GM21447 (cell line): ENCODE data around the gene SH3RF3.
A peak's percentile ranks its signal among the peaks of the same experiment; 100 is the strongest.

Source experiments
- ATAC-seq: cut with Tn5 transposase; IDR thresholded peaks from one replicate; pipeline ENCODE4 v1.9.1; 2021; ENCODE audit not compliant: unreplicated experiment

The SH3RF3 gene

DNA sequence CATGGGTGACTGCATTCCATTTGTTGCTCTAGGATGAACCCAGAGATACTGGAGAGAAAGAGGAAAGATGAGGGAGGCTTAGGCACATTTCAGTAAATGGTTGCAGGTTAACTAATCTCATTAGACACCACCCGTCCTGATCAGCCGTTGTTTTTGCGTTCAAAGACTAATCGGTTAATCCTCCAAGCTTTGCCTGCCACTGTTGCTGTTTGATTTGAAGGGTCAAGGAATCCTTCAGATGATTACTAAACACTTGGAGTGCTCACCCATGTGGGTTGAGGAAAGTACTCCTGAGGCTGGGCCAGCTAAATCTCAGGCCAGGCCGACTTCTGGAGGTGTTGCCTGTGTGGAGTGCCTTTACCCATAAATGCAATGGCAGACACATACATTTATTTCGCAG, 8.6 kb downstream of the SH3RF3 start:
- ATAC-seq: no peak

DNA sequence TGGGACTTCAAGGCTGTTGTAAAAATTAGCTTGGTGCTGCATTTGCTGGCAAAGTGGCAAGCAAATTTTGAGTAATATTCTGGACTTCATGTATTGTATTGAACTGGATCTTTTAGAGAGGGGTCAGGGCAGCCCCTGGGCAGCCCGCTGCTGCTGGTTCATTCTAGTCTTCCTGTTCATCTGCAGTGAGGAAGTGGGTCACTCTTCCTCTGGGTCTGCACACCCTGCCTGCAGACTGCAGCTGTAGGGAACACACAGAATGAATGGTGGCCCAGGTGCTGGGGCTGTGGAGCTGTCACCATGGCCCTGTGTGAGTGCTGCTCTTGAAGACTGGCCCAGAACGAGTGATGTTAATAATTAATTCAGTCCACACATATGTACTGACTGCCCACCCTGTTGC, 9.4 kb downstream of the SH3RF3 start:
- no peak for ATAC-seq

DNA sequence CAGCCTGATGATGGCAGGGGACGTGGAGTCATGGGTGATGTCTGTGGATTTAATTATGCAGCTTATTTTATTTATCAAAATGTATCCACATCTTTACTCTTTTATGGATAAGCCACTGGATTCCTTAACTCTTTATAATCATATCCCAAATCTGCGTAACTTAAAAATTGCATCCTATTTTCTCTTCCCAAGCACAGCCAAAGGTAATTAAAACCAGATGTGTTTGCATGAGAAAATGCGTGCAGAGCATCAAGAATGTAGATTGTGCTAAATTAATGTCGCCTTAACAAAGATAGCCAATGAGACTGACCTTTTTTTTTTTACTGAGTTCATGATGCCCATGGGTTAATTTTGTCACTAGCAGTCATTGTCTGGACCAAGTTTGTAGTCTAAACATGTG, 10.0 kb downstream of the SH3RF3 start:
- no peak for ATAC-seq

DNA sequence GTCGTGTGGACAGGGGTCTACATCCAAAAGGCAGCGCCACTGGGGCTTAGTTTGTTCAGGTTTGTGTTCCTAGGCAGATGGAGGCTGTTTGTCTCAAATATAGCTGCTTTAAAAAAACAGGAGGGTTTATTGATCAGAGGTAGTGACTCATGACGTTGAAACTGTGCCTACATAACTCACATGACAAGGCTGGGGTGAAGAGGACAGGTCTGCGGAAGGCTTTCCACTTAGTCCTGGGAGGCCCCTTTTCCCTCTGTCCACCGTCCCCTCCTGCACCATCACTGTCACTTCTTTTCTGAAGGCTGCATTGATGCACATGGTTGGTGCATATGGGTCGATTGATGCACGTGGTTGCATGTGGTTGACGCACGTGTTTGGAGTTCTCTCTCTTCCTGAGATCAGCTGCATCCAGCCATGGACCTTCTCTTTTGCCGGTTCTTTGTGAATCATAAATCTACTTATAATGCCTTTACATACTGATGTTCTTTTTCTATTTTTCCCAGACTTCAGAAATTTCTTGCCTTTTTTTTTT, 10.9 kb downstream of the SH3RF3 start:
- no peak for ATAC-seq

DNA sequence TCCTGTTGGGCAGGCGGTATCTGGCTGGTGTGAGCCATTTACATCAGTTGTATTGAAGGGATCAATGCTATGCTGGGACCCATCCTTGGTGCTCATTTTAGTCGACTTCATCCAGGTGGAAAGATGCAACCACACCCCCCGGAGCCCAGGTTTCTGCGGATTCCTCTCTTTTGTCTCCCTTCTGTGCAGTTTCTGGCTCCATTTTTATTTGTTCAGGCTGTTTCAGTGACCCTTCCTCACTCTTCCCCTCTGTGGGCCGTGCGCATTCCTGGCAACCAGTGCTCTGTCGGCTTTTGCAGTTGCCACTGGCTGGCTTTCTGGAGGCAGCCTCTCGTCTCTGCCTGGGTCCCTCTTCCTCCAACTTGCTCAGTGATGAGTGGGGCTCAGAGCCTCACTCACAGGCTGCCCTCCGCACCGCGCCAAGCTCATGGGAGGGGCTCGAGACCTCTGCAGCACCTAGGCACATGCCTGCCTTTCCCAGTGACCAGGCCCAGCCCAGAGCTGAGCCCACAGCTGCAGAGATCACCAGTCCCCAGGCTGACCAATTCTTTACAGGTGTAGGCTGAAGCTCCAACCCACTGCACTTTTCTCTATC, 12.1 kb downstream of the SH3RF3 start:
- ATAC-seq: no peak

DNA sequence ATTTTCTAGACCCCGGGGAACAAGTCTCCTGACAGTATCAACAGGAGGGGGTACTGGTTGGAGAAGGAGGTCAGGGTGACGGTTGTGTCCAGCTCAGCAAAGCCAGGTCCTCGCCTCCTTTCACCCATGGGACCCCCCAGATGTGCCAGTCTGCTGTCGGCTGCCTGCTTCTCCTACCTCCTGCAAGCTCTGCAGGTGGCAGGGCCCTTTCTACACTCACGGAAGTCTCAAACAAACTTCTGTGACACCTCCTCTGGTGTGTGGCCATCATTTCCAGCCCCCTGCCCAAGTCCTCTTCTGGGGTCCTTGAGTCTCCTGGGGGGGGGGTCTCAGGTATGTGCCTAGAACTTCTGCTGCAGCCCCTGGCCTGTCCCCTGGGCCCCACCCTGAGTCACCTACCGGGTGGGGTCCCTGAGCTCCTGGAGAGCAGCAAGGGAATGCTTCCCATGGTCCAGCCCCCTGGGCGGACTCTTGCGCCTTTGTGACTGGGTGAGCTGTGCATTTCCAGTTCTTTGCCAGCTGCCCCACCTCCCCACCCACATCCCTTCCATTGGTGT, 12.8 kb downstream of the SH3RF3 start:
- no peak for ATAC-seq

DNA sequence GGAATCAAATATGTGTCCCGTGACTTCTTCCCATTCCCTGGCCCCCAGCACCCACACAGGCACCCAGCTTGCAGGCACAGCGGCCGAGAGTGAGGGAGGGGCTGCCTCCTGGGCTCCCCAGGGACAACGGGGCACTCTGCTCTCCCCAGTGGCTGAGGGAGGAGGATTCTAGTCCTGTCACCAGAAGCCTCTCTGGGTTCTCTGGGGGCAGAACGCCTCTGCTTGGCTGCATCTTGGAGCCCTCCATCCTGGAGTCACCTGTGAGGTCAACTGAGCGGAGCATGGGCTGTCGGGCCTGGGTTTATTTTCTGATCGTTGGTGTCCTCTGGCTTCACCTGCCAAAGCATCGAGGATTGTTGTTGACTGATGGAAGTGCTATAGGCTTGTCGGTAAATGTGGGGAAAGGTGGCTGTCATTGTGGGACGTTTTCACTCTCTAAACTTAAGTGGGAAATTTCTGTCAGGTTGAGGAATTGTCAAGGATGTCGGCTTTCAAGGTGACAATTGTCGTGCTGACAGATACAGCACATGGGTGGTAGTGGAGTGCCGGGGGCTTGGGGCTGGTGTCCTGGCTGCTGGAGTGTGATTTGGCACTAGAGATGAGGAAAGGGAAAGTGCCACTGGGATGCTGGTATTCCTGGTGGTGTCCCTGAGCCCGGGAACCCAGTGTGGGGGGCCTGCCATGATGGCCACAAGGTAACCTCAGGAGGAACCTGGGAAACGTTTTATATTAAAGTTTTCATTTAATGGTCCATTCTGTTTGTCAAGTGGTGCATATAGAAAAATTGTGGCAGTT, 13.6 kb downstream of the SH3RF3 start:
- ATAC-seq: no peak

DNA sequence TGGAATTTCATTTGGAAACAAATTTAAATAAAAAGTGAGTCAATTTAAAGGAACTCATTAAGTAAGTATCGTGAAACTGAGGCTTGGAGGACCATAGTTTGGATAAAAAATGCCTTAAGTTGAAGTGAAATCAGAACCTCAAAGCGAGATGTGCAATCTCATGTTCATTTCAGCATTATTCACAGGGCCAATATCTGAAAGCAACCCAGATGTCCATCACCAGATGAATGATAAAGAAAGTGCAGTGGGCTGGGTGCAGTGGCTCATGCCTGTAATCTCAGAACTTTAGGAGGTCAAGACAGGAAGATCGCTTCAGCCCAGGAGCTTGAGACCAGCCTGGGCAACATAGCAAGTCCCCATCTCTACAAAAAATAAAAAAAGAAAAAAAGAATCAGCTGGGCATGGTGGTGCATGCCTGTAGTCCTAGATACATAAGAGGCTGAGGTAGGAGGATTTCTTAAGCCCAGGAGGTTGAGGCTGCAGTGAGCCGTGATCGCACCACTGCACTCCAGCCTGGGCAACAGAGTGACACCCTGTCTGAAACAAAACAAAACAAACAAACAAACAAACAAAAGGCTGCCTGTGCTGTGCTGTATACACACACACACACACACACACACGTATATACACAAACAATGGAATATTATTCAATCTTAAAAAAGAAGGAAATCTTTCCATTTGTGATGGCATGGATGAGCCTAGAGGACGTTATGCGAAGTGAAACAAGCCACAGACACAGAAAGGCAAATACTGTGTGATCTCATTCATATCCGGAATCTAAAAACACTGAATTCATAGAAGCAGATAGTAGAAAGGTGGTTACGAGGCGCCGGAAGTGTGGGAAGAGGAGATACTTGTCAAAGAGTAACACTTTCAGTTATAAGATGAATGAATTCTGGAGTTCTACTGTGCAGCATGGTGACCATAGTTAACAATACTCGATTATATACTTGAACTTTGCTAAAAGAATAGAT, 14.5 kb downstream of the SH3RF3 start:
- peak; percentile 53 for ATAC-seq

DNA sequence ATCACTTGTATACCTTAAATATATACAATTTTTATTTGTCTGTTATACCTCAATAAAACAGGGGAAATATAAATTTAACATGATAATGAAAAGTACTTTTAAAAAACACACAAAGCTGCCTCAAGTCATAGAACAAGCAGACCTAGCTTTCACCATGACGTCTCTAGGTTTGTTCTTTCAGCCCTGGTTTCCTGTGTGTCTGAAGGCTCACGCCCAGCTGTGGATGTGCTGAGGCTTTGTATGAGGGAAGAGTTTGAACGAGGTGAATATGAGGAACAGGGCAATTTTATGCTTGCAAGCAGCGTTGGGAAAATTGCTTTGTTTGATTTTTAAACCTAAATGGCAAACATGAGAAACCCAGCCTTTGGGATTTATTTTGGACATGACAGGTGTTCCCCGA, 15.3 kb downstream of the SH3RF3 start:
- no peak for ATAC-seq

DNA sequence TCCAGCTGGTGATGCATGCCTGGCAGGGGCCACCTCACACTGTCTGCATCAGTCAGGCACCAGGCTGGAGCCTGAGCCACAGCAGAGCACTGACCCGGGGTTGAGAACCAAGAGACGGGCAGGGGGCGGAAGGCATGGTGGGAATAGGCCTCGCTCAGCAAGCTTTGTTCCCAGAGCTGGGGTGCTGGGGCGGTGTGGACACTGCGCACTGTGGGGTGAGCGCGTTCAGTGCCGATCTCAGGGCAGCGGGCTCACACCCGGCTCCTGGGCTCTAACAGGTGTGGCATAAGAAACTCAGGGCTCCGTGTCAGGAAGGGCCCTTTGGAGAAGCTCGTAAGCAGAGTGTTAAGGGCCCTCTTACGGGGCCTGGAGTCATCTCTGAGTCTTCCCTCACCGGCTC, 15.7 kb downstream of the SH3RF3 start:
- ATAC-seq: no peak

DNA sequence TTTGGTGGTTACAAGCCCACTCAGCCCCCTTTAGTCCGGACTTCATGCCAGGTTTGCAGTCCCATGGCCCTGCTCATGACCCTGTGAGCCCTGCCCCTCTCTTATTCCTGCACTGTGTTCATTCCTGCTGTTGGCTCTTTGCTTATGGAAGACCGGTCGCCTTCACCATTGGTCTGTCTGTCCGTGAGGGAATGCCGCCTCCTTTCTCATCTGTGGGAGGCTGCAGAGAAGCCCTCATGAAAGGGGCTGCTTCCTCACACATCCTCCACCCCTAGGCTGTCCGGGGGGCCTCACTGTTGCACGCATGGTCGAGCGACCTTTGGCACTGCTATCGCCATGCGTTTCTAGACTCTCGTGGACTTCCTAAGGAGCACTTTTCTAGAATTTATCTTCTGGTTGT, 16.3 kb downstream of the SH3RF3 start:
- no peak for ATAC-seq

DNA sequence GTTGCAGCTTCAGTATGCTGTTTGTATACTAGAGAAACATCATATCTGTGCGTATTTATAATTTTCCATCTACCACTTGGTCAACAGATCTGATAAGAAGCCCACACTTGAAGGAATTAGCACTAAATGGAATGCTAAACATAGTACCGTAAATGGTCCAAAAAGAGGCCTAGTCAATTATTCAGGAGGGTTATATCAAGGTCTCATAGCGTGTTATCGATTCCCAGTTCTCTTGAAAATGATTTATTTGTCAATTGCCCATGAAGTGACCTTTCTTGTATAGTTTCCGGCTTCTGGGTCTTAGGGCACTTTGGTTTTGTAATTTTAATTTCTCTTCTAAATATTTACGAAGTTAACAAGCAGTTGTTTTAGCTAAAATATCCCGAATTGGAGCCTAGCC, 18.4 kb downstream of the SH3RF3 start:
- ATAC-seq: no peak

DNA sequence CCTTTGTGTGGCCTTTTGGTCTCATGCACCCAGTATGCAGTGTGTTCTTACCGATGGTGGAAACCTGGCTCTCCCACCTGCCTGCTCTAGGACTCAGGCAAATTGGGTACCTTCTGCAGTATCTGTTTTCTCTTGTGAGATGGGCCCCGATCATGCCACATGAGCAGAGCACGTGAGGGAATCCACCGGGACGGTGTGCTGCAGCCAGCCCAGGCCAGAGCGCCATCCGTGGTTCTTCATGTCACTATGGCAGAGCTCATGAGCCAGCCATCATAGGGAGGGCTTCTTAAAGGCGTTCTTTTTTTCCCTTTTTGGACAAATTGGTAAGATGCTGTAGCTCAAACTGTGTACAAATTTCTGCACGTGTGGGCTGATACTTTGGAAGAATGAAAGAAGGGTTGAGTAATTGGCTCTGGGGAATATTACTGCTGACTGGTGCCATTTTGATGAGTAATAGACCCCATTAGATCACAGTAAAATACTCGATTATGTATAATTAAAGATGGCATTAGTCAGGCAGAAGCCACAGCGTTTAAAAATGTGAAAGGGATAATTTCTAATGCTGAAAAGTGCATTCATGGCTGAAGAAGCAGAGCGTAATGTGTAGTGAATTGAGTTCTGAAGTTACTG, 19.2 kb downstream of the SH3RF3 start:
- ATAC-seq: no peak

DNA sequence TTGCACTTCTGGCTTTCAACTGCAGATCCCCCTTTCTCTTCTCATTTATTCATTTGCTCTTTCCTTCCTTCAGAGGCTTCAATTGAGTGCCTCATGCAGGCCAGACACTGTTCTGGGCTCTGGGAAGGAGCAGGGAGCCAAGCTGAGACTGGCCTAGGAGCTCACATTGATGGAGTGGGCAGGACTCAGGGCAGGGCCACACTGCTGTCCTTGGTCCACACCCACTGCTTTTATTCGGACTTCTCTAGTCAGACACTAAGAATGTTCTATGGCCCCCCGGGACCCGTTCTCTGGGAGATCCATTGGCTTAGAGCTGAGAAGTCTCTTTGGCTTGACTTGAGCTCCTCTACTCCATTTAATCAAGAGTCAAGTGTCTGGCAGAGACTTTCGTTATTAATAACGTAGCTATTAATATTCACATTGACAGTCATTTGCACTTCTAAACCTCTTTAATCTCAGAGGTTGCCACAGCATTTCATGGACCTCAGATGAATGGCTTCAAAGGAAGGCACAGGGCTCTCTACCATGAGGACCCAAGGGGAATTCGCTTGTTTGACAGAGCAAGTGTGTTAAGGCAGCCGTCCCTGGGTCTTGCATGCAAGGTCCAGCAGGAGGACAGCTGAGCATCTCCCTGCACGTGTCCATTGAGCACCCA, 20.1 kb downstream of the SH3RF3 start:
- ATAC-seq: no peak

DNA sequence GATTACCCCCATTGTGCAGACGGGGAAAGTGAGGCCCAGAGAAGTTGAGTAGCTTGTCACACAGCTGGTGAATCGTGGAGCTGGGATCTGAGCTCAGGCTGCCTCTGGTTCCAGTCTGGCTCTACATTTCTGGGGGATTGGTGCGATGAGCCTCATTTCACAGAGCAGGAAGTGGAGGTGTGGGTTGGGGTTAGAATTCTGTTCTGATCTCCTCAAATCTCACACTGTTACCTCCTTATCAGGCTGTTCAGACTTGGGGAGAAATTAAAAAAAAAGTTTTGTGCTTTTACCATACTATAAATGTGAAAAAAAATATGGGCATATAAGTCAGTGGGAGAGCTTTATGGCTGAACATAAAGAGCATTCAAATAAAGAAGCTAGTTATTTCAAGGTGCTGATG, 21.6 kb downstream of the SH3RF3 start:
- ATAC-seq: no peak

DNA sequence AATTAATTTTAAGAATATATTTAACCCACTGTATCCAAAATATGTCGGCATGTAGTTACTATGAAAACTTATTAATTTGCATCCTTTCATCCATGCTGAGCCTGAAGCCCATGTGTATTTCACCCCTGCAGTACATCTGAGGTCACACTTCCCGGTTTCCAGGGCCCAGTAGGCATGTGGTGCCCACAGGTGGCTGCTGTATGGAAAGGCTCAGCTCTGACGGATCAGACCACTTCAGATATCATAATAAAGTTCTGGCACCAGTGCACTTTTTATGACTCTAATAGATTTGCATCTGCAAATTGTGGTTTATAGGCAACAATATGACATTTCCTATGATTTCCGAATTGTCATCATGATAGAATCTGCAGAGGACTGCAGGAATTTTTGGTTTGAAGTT, 22.5 kb downstream of the SH3RF3 start:
- no peak for ATAC-seq

DNA sequence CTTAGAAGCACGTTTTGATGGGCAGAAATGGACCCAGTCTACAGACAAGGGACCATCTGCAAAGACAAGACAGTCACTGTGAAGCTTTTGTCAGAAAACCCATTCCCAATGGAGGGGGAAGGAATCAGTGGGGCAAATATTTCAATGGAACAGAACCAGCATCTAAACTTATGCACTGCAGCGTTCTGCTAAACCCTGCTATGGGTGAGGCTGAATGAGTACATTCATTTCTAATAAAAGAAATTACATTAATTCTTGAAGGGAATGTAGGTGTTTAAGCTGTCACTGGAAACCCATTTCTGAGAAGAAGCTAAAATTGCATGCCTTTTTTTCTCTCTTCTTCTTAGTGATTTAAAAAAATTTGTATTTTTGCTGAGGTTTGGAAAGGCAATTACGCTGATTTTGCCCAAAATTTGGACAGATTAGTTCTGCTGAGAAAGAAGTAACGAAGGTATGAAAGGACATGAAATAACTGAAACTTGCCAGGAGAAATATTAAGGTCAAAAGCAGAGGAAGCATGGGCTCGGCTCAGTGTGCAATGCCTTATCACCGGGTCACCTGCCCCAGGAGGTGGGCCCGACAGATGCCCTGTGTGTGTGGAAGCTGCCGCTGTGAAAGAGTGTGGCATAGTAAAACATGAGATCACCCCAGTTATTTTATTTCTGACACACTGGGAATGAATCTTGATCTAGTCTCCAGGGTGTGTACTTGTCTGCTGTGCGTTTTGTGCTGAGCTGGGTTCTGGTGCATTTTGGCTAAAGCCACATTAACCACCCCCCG, 24.2 kb downstream of the SH3RF3 start:
- ATAC-seq: no peak

DNA sequence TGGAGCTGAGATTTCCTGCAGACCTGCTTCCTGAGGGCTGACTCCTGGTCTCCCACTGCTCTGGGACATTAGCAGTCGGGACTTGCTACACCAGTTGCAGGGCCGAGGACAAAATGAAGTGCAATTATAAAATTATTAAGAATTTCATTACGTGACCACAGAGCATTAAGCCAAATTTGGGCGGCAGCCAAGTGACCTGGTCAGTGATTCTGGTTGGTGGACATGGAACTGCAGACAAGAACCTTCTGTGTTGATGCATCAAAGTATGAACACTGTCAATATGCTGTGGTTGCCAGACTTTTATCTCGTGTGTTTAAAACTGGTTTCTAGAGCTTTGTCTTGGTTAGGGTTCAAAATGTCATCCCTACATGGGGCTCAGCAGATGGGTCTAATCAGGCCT, 24.8 kb downstream of the SH3RF3 start:
- ATAC-seq: no peak

DNA sequence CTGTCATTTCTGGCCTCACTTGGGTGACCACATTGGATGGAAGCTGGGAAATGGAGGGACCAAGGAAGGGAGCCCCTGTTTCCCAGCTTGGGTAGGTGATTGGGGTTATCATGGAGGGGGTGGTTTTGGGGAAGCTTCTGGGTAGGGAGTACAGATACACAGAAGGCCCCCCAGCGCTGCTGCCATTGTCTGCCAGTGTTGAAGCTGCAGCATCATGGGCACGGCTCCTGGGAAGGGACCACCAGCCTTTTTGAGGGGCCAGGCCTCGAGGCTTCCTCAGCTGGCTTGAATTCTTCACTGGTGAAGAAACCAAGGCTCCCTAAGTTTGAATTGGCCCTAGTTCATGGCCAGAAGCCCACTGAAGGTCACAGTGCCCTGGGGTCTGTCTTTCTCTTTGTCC, 25.2 kb downstream of the SH3RF3 start:
- ATAC-seq: no peak
